Heart right ventricle (tissue), 16 donors: Measurements from ENCODE around the gene UBE2QL1. TPM values are rescaled to one million over a fixed set of nuclear protein-coding genes. Genes with fewer than 3 reads are reported as not detected.

ENCODE experiments used
- ATAC-seq, 8 donors: fragments of 200-7000 bp; cut with Tn5 transposase; one replicate each; pipeline ENCODE4 v1.9.1; 2020; ENCODE audit warnings: mild to moderate bottlenecking in 8 of 8, moderate library complexity in 8 of 8, moderate number of reproducible peaks in 1 of 8
- DNase-seq, 2 donors: peaks; one replicate each; pipeline ENCODE4 v3.0.0-alpha.2; 2020
- H3K27ac ChIP-seq, 10 donors: fragments of 200-600 bp; sonication (generic) in 2 of 10; one replicate each; pipeline versions ENCODE4 v1.5.0 to v1.8.0; 2020 to 2022; ENCODE audit warnings: mild to moderate bottlenecking in 3 of 10
- H3K27me3 ChIP-seq, 7 donors: fragments of 200-600 bp; one replicate each; pipeline ENCODE4 v1.8.0; 2021 to 2022; ENCODE audit warnings: mild to moderate bottlenecking in 2 of 7
- H3K36me3 ChIP-seq, 9 donors: fragments of 200-600 bp; sonication (generic) in 1 of 9; one replicate each; pipeline versions ENCODE4 v1.5.0 to v1.8.0; 2020 to 2022; ENCODE audit warnings: mild to moderate bottlenecking in 2 of 9
- H3K4me1 ChIP-seq, 9 donors: fragments of 200-600 bp; sonication (generic) in 1 of 9; one replicate each; pipeline versions ENCODE4 v1.5.0 to v1.8.0; 2020 to 2022; ENCODE audit warnings: mild to moderate bottlenecking in 4 of 9
- H3K4me3 ChIP-seq, 10 donors: fragments of 200-600 bp; sonication (generic) in 2 of 10; one replicate each; pipeline versions ENCODE4 v1.5.0 to v1.8.0; 2020 to 2022; ENCODE audit warnings: mild to moderate bottlenecking in 7 of 10, moderate library complexity in 2 of 10
- H3K9me3 ChIP-seq, 11 donors: fragments of 200-600 bp in 10 of 11; sonication (generic) in 2 of 11; one replicate each; pipeline versions ENCODE4 v1.5.0 to v1.8.0; 2013 to 2022; ENCODE audit warnings: mild to moderate bottlenecking in 2 of 11, control low read depth in 1 of 11, moderate library complexity in 1 of 11
- WGBS, 2 donors: extraction: QIAGEN DNeasy Blood & Tissue Kit; methylation state at CpG; one replicate each; pipeline ENCODE4 v1.1.7; 2013; ENCODE audit warnings: inconsistent platforms in 1 of 2; 5-methylcytosine and 5-hydroxymethylcytosine counted together
- intact Hi-C, 10 donors: fragments of 100-400 bp; cut with DNase I; formaldehyde crosslinking; loops; one replicate each; pipeline versions ENCODE4 v1.11.1 to v1.14.2; 2022
- polyA plus RNA-seq, 2 donors: library from polyadenylated mRNA; stranded (reverse); fragments of 200-250 nt; gene quantifications; one replicate each; pipeline ENCODE4 v1.2.3, GENCODE V29; 2013
- total RNA-seq, 10 donors: library from RNA; stranded (reverse); fragmentation: NEBNext Ultra II Directional in 3 of 10; extraction: Animal tissue kit (Norgen Biotek cat#: 25700) in 3 of 10; gene quantifications; one replicate each; pipeline versions ENCODE4 v1.2.1 to v1.2.4, GENCODE V29; 2021 to 2023
- TF ChIP-seq, protein P1 (sequence below), 9 donors: fragments of 200-600 bp; sonication (generic) in 2 of 9; IDR thresholded peaks; one replicate each; pipeline versions ENCODE4 v1.5.0 to v1.8.0; 2021 to 2022; ENCODE audit warnings: antibody characterized with exemption in 9 of 9, mild to moderate bottlenecking in 5 of 9, moderate library complexity in 1 of 9
- donor health status: Arrhythmogenic right ventricular cardiomyopathy.
- donor health status: ischemic (EF 13 %, LVEDD 7.1; RV severe dilation, severe dysfunction).
- donor health status: healthy with polysubstance abuse.
- donor health status: DM: no; HTN: yes; CAD: no.
- donor health status: DM: no; HTN: no; CAD: no.
- donor health status: ischemic (EF 25% LVEDD 6.9; RV normal size, moderate dysfunction).
- donor health status: ischemic (EF 25% LVEDD 5.7; RV mildly dilated, moderate dysfunction).
- donor health status: healthy.
- donor health status: DM: yes; HTN: yes; CAD: no.
- donor health status: Ischemic cardiomyopathy.
- donor health status: ischemic (EF 35%, LVEDD 5.7; RV mildly dilated, moderate dysfunction).
- donor health status: nonischemic (EF 11% LVEDD 7.7; RV severe dilation, severe dysfunction).
- donor health status: DM: yes; HTN: yes; CAD: no.
- donor health status: PGD.
- donor health status: ischemic (EF 29% LVEDD 5.4; RV normal size, mild dysfunction).
- donor health status: nonischemic (EF 23%, LVEDD 6.1; RV moderate dilation, normal function).

Gene UBE2QL1
- total and polyA plus RNA-seq, 12 donors = 8.9 to 26.3 (median 18.1) TPM

- Histone ChIP-seq H3K36me3 (no peaks in the 10 kb centered on the region), H3K27ac (no peak overlapping the region), H3K4me3 (no peak overlapping the region), H3K9me3 (no peaks in the 10 kb centered on the region), H3K27me3 (no peaks in the 10 kb centered on the region), H3K4me1 (peaks cover 0 to 14% (median 0%) of the 10 kb centered on the region in 9 donors)
- ATAC-seq (no peak), DNase-seq (no peak)
- intact Hi-C loops = loop anchor here in 1 of 10 donors (10.0 kb wide), 1 partner anchor 244 kb away; no protein-coding TSS in a partner anchor
- WGBS, 2 donors = 91 to 92% methylated on average over 1 of the region's 1 CpG
- TF ChIP-seq, protein P1, sequence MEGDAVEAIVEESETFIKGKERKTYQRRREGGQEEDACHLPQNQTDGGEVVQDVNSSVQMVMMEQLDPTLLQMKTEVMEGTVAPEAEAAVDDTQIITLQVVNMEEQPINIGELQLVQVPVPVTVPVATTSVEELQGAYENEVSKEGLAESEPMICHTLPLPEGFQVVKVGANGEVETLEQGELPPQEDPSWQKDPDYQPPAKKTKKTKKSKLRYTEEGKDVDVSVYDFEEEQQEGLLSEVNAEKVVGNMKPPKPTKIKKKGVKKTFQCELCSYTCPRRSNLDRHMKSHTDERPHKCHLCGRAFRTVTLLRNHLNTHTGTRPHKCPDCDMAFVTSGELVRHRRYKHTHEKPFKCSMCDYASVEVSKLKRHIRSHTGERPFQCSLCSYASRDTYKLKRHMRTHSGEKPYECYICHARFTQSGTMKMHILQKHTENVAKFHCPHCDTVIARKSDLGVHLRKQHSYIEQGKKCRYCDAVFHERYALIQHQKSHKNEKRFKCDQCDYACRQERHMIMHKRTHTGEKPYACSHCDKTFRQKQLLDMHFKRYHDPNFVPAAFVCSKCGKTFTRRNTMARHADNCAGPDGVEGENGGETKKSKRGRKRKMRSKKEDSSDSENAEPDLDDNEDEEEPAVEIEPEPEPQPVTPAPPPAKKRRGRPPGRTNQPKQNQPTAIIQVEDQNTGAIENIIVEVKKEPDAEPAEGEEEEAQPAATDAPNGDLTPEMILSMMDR (IDR thresholded peaks at IDR 0.05) = no peak
These were observed 90.4 kb downstream of the UBE2QL1 start for GRCh38 chr5:6539060-6539459.

- Histone ChIP-seq H3K27ac (peak overlapping the region in 4 of 10 donors; percentile 51 to 67 (median 62)), H3K4me1 (peaks cover 0 to 17% (median 0%) of the 10 kb centered on the region in 9 donors), H3K9me3 (no peaks in the 10 kb centered on the region), H3K27me3 (no peaks in the 10 kb centered on the region), H3K4me3 (no peak overlapping the region), H3K36me3 (no peaks in the 10 kb centered on the region)
- ATAC-seq (peak in 6 of 8 donors; percentile 63 to 94 (median 76)), DNase-seq (no peak)
- TF ChIP-seq, protein P1 (IDR thresholded peaks at IDR 0.05) = no peak
- 74 to 75% methylated on average over 6 of the region's 6 CpGs for WGBS, 2 donors
- intact Hi-C loops = no loop called here
These were observed 91.6 kb downstream of the UBE2QL1 start for GRCh38 chr5:6540111-6540827.

- H3K27me3 ChIP-seq = no peaks in the 10 kb centered on the region
- H3K27ac ChIP-seq = peak overlapping the region in 3 of 10 donors; percentile 51 to 67 (median 58)
- H3K4me1 ChIP-seq = peaks cover 0 to 28% (median 0%) of the 10 kb centered on the region in 9 donors
- ATAC-seq (no peak), DNase-seq (no peak)
- H3K4me3 ChIP-seq = no peak overlapping the region
- TF ChIP-seq, protein P1 (IDR thresholded peaks at IDR 0.05) = no peak
- no peaks in the 10 kb centered on the region for H3K9me3 ChIP-seq
- no peaks in the 10 kb centered on the region for H3K36me3 ChIP-seq
- intact Hi-C loops = no loop called here
- 78 to 83% methylated on average over 5 of the region's 5 CpGs for WGBS, 2 donors
These were observed 92.8 kb downstream of the UBE2QL1 start for GRCh38 chr5:6541256-6542013.

- Histone ChIP-seq H3K9me3 (no peaks in the 10 kb centered on the region), H3K36me3 (no peaks in the 10 kb centered on the region), H3K4me1 (peaks cover 0 to 28% (median 0%) of the 10 kb centered on the region in 9 donors), H3K4me3 (no peak overlapping the region), H3K27me3 (no peaks in the 10 kb centered on the region), H3K27ac (no peak overlapping the region)
- intact Hi-C loops = no loop called here
- ATAC-seq = no peak
- 89 to 91% methylated on average over 12 of the region's 12 CpGs for WGBS, 2 donors
- TF ChIP-seq, protein P1 (IDR thresholded peaks at IDR 0.05) = no peak
- DNase-seq = no peak
These were observed 94.0 kb downstream of the UBE2QL1 start for GRCh38 chr5:6542421-6543345.
